SHP77 (cell line): Measurements from ENCODE around the gene TKT.

Source experiments
- DNase-seq, 2 experiments: peaks; one replicate each; lab custom pipeline; 2025; lab: John Stamatoyannopoulos, UW

Gene TKT

GRCh38 chr3:53225651-53226050 is 30.2 kb downstream of the TKT start:
- no peak for DNase-seq

DNA sequence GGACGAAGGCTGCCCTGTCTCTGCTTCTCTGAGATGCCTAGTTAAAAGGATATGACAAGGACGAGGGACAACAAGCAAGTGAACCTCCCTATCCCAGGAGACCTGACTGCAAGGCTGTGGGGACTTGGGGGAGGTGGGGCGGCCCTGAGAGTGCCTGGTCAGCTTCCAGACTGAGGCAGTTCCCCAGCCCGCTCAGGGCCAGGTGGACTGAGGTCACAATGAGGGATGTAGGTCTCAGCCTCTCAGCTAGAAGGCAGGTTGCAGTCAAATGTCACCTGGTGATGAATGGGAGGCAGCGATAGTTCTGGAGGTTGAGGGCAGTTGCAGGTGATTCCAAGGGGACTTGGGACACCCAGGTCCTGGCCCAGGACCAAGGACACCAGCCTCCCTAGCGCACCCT is 30.6 kb downstream of the TKT start:
- DNase-seq: no peak

GRCh38 chr3:53224536-53224935 is 31.3 kb downstream of the TKT start:
- no peak for DNase-seq

- DNase-seq: no peak
These were observed 31.8 kb downstream of the TKT start for GRCh38 chr3:53224026-53224425.

- no peak for DNase-seq
These were observed 32.3 kb downstream of the TKT start for GRCh38 chr3:53223541-53223966.

- no peak for DNase-seq
These were observed 32.8 kb downstream of the TKT start for GRCh38 chr3:53223025-53223424.

GRCh38 chr3:53222183-53222901 is 33.5 kb downstream of the TKT start:
- DNase-seq: no peak

- DNase-seq: no peak
These were observed 34.0 kb downstream of the TKT start for GRCh38 chr3:53221827-53222182.

DNA sequence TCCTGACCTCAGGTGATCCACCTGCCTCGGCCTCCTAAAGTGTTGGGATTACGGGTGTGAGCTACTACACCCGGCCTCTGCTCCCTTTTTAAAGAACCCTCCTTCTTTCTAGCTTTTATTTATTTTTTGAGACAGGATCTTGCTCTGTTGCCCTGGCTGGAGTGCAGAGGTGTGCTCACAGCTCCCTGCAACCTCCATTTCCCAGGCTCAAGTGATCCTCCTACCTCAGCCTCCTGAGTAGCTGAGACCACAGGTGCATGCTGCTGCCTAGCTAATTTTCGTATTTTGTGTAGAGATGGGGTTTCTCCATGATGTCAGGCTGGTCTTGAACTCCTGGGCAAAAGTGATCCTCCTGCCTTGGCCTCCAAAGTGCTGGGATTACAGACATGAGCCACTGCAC is 34.5 kb downstream of the TKT start:
- DNase-seq: no peak

GRCh38 chr3:53219895-53220483 is 35.8 kb downstream of the TKT start:
- peak; percentile 71 to 85 for DNase-seq

DNA sequence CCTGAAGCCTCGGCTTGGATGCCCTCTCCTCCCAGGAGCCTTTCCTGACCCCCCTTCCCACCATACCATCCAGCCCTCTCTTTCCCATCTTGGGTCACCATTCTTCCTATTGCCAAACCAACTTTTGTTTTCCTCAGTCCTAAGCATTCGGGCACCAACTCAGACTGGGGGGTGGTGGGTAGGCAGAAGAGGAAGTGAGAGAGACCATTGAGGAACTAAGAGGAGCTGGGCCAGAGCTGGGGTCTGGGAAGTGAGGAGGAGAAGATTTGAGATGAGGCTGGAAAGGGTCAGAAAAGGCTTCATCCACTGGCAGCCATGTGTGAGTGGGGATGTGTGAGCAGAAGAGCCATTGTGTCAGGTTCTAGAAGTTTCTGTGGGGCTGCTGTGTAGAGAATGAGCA is 37.7 kb downstream of the TKT start:
- DNase-seq: no peak

GRCh38 chr3:53217175-53217574 is 38.6 kb downstream of the TKT start:
- no peak for DNase-seq

GRCh38 chr3:53216723-53217122 is 39.1 kb downstream of the TKT start:
- DNase-seq: no peak

GRCh38 chr3:53215816-53216215 is 40.0 kb downstream of the TKT start:
- no peak for DNase-seq

GRCh38 chr3:53213276-53213675 is 42.5 kb downstream of the TKT start:
- DNase-seq: no peak

- DNase-seq: no peak
These were observed 43.8 kb downstream of the TKT start for GRCh38 chr3:53211706-53212702.

DNA sequence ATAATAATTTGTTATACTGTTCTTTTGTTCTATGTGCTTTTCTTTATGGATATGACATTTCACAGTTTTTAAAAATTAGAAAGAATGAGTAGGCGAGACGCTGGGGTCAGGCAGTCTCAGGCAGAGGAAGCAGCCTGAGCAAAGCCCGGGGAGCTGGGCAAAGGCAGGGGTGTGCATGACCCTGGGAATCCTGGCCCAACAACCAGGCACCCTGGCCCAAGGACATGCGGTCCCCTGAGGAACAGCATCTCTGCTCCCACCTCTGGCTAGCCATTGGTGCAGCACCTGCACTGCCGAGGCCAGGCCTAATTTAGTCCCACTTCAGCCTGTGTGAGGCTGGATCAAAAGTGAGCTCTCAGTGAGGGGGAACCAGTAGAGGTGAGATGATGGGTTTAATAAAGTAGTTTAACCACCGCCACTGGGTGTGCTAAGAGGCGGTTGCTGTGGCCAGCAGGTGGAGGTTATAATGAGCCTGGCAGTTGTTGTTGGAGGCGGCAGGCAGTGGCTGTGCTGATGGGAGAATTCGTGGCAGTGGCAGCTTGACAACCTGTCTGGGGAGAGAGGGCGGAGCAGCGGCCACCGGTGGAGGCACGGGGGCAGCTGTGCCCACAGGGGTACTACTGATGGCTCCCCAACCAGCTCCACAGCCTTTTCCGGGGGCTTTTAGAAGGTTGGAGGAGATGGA is 53.3 kb downstream of the TKT start:
- no peak for DNase-seq

GRCh38 chr3:53200501-53201498 is 55.0 kb downstream of the TKT start:
- DNase-seq: no peak

GRCh38 chr3:53199834-53200233 is 56.0 kb downstream of the TKT start:
- DNase-seq: peak in 1 of 2 experiments; percentile 11

- no peak for DNase-seq
These were observed 56.8 kb downstream of the TKT start for GRCh38 chr3:53198996-53199395.
